D341Med (cell line): ENCODE results near the gene MTF1.

Experiments
- DNase-seq: peaks from one replicate; pipeline ENCODE4 v3.0.0; 2012; ENCODE audit warnings: low spot score

MTF1 gene

DNA sequence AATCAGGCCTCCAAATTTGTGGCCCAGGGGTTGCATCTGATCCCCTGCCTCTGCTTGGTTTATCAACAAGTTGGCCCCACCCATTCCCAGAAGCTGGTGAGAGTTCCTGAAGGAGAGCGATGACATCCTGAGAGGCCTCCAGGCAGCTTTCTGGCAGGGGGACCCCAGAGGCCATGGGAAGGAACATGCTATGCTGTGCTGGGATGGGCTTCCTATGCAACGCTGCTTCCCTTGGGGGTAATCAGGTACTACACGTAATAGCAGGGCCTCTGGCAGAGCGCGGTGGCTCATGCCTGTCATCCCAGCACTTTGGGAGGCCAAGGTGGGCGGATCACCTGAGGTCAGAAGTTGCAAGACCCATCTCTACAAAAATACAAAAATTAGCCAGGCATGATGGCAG, 8.4 kb upstream of the MTF1 start:
- no peak for DNase-seq

DNA sequence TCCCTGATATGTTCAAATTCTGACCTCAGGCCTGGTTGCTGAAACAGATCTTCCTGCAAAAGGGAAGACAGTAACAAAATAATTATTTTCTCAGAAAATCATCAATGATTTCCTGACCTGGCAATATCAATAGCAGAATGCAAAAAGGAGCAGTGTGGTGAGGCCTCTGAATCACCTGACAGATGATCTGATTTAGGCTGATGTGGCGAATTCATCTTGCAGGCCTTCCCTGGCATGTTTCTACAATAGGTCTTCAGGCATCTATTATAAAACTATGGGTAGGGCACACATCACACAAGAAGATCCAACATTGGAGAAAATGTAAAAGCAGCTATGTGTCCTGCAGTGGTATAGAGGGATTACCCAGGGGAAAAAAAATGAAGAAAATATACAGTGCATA, 7.1 kb upstream of the MTF1 start:
- DNase-seq, result no peak

- no peak for DNase-seq
Measured at GRCh38 chr1:37865348-37866120, 6.1 kb upstream of the MTF1 start.

GRCh38 chr1:37862330-37862729, 2.9 kb upstream of the MTF1 start:
- DNase-seq, result no peak

DNA sequence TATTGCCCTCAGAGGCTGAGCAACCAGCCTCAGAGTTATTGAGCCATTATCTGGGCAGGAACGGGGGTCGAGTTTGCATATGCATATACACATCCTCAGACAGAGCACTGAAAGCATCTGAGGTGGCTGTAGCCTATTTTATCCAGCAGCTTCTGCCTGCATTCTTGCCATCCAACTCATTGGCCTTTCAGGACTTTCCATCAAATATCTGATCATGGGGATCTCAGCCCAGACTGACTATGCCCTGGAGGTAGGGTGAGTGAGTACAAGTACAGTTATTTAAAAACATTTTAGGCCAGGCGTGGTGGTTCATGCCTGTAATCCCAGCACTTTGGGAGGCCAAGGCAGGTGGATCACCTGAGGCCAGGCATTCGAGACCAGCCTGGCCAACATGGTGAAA, 1.8 kb upstream of the MTF1 start:
- no peak for DNase-seq

GRCh38 chr1:37860346-37860666, 914 bp upstream of the MTF1 start:
- DNase-seq, result no peak

DNA sequence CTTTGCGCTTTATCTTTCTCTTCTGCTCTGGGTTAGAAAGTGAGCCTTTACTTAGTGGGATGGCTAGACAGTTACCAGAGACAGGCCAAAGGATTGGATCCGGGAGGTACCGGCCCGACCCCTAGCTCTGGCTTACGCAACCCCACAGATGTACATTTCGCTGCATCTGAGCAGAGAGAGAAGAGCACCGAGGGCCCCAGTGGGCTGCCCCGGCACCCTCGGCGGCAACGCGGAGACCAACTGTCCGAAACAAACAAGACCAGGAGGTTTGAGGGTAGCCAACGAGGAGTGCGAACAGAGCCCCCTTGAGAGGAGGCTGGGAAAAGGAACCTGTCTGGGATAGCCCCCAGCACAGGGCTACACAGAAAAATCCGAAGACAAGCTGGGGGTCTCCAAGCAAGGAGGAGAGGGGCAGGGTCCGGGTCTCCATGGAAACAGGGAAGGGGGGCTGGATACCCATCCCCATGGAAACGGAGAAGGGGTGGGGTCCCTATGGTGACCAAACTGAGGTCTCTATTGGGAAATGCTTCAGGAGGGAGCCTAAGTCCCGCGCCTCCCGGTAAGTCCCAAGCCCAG, 373 bp downstream of the MTF1 start:
- no peak for DNase-seq

- no peak for DNase-seq
Measured at GRCh38 chr1:37854406-37854805, 5.0 kb downstream of the MTF1 start.

- DNase-seq, result no peak
Measured at GRCh38 chr1:37853157-37853556, 6.2 kb downstream of the MTF1 start.

DNA sequence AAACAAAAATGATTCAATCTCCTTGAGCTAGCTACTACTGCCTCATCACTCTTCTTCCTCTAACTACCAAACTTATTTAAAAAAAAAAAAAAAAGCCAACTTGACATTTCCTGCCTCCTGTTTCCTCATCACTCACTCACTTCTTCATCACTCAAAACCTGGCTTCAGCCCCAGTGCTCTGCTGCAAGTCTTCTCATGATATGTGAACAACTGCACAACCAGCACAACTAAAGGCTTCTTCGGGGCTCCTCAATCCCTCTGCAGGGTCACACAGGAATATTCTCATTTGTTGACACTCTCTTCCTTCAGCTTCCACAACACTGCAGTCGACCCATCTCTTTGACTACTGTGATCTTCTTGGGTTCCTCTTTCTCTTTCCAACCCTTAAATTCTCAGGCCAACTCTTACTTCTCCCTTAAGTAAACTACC, 7.6 kb downstream of the MTF1 start:
- no peak for DNase-seq

GRCh38 chr1:37851262-37851661, 8.1 kb downstream of the MTF1 start:
- DNase-seq, result no peak

DNA sequence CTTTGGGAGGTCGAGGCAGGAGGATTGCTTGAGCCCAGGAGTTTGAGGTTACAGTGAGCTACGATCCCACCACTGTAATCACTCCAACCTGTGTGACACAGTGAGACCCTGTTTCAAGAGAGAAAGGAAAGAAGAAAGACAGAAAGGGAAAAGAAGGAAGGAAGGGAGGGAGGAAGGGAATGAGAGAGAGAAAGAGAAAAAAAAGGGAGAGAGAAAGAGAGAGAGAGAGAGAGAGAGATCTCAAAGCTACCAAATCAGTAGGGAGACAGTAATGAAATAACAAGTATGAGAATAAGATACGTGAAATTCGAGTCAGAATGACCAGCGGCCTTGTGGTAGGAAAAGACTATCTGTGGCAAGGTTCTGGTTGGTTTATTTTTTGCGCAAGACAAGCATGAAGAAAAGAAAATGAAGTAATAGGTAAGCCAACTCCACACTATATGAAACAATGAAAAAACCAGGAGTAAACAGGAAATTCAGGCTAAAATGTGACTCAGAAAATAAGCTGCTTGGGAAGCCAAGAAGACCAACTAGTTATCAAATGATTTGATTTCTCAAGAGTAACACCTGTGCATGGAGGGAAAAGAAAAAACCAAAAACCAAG, 8.9 kb downstream of the MTF1 start:
- no peak for DNase-seq

- DNase-seq, result no peak
Measured at GRCh38 chr1:37849480-37849879, 9.9 kb downstream of the MTF1 start.

- no peak for DNase-seq
Measured at GRCh38 chr1:37846647-37847339, 12.6 kb downstream of the MTF1 start.

DNA sequence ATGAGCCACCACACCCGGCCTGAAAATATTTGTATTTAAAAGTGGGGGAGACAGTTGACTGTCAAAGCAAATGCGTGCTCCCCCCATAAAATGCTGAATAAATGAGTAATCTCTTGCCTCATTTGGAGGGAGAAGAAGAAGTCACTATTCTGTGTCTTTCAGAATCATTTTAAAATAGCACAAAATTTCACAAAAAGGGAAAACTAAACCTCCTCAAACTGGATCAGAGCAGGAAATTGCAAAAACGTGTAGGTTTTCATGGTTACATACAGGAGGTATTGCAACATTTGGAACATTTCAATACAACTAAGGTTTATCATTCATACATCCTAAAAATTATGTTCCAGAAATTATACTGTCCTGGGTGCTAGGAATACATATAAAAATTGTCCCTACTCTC, 13.6 kb downstream of the MTF1 start:
- DNase-seq, result no peak

GRCh38 chr1:37845049-37845646, 14.2 kb downstream of the MTF1 start:
- no peak for DNase-seq

- DNase-seq, result no peak
Measured at GRCh38 chr1:37844536-37844935, 14.9 kb downstream of the MTF1 start.

DNA sequence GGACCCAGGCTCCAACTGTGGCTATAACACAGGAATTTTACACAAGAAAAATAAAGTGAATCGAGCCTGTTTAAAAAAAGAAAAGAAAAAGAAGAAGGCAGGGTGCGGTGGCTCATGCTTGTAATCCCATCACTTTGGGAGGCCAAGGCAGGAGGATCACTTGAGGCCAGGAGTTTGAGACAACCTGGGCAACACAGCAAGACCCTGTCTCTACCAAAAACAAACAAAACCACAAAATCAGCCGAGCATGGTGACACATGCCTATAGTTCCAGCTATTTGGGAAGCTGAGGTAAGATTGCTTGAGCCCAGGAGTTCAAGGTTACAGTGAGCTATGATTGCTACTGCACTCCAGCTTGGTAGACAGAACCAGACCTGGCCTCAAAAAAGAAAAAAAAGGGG, 17.7 kb downstream of the MTF1 start:
- no peak for DNase-seq

GRCh38 chr1:37840711-37841110, 18.7 kb downstream of the MTF1 start:
- no peak for DNase-seq

- no peak for DNase-seq
Measured at GRCh38 chr1:37839676-37840075, 19.7 kb downstream of the MTF1 start.

DNA sequence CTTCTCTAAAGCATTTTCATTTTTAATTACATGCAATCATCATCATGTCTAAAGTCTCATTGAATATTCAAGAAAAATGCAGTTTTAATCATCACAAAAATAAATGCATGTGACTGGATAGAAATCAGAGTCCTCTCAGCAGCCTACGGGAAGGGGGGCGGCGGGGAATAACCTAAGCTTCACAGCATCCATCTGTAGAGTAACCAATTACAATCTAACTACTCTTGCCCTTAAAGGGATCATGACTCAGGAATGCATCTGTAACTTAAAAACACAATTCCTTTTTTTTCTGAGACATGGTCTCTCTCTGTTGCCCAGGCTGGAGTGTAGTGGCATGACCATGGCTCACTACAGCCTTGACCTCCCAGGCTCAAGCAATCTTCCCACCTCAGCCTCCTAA, 22.6 kb downstream of the MTF1 start:
- DNase-seq, result no peak

- no peak for DNase-seq
Measured at GRCh38 chr1:37831809-37832208, 27.6 kb downstream of the MTF1 start.

- no peak for DNase-seq
Measured at GRCh38 chr1:37831109-37831508, 28.3 kb downstream of the MTF1 start.
